Naive thymus-derived CD4-positive, alpha-beta T cell (primary cell): Measurements from ENCODE around the gene GPR37. TPM values are rescaled to one million over a fixed set of nuclear protein-coding genes. Genes with fewer than 3 reads are reported as not detected.

Experiments
- ATAC-seq: fragments of 150-1000 bp; cut with Tn5 transposase; 2 replicates; pipeline ENCODE4 v1.10.0; 2021; ENCODE audit warnings: mild to moderate bottlenecking, moderate library complexity
- CTCF ChIA-PET: fragments of 350-600 bp; sonication (Branson Sonifier 250); formaldehyde crosslinking; loops from one replicate; lab custom pipeline; 2021; ENCODE audit warnings: antibody characterized with exemption; lab: Charles Lee
- POLR2A ChIA-PET: fragments of 350-600 bp; sonication (Branson Sonifier 250); formaldehyde crosslinking; loops from one replicate; lab custom pipeline; 2021; ENCODE audit warnings: antibody characterized with exemption, inconsistent platforms; lab: Charles Lee
- DNase-seq, 9 donors: peaks; one replicate each; pipeline versions ENCODE4 v3.0.0 to v3.0.0-alpha.2; 2020 to 2022; ENCODE audit warnings: mixed read lengths in 1 of 9
- H3K27ac ChIP-seq: one replicate; pipeline ENCODE4 v1.7.0; 2013; ENCODE audit warnings: mild to moderate bottlenecking, low read depth, low read length, moderate library complexity
- H3K27me3 ChIP-seq, 2 donors: one replicate each; pipeline ENCODE4 v1.7.0; 2013; ENCODE audit warnings: low read length in 2 of 2, mild to moderate bottlenecking in 2 of 2, moderate library complexity in 2 of 2; ENCODE audit not compliant: control insufficient read depth in 2 of 2, insufficient read depth in 2 of 2
- H3K36me3 ChIP-seq, 3 experiments: 1 replicate in 2 of 3; 2 replicates in 1 of 3; pipeline ENCODE4 v1.7.0; 2013; ENCODE audit warnings: low read length in 3 of 3, mild to moderate bottlenecking in 3 of 3, moderate library complexity in 1 of 3; ENCODE audit not compliant: insufficient read depth in 3 of 3, control insufficient read depth in 2 of 3
- H3K4me1 ChIP-seq, 2 donors: one replicate each; pipeline ENCODE4 v1.7.0; 2013; ENCODE audit warnings: low read length in 2 of 2, mild to moderate bottlenecking in 2 of 2, moderate library complexity in 1 of 2; ENCODE audit not compliant: control insufficient read depth in 2 of 2, insufficient read depth in 2 of 2
- H3K4me3 ChIP-seq: 2 replicates; pipeline ENCODE4 v1.7.0; 2013; ENCODE audit warnings: mild to moderate bottlenecking, low read length
- H3K9me3 ChIP-seq, 3 experiments: 1 replicate in 2 of 3; 2 replicates in 1 of 3; pipeline ENCODE4 v1.7.0; 2013; ENCODE audit warnings: low read length in 3 of 3; ENCODE audit not compliant: control insufficient read depth in 2 of 3
- H3K27ac Mint-ChIP-seq, 9 donors: one replicate each; pipeline ENCODE4 v1.8.0; 2020 to 2022; ENCODE audit warnings: mixed read lengths in 9 of 9, mild to moderate bottlenecking in 8 of 9, moderate library complexity in 5 of 9, inconsistent platforms in 2 of 9
- H3K27me3 Mint-ChIP-seq, 5 donors: one replicate each; pipeline ENCODE4 v1.8.0; 2021 to 2022; ENCODE audit warnings: mixed read lengths in 5 of 5, mild to moderate bottlenecking in 1 of 5
- H3K36me3 Mint-ChIP-seq, 5 donors: one replicate each; pipeline ENCODE4 v1.8.0; 2020 to 2022; ENCODE audit warnings: mixed read lengths in 5 of 5, mild to moderate bottlenecking in 3 of 5, inconsistent platforms in 1 of 5
- H3K4me1 Mint-ChIP-seq, 7 donors: one replicate each; pipeline ENCODE4 v1.8.0; 2020 to 2022; ENCODE audit warnings: mixed read lengths in 7 of 7, mild to moderate bottlenecking in 3 of 7, inconsistent platforms in 1 of 7
- H3K4me3 Mint-ChIP-seq, 10 donors: one replicate each; pipeline ENCODE4 v1.8.0; 2020 to 2022; ENCODE audit warnings: mild to moderate bottlenecking in 10 of 10, mixed read lengths in 10 of 10, moderate library complexity in 6 of 10, inconsistent platforms in 2 of 10
- H3K9me3 Mint-ChIP-seq, 11 donors: one replicate each; pipeline ENCODE4 v1.8.0; 2020 to 2022; ENCODE audit warnings: mixed read lengths in 11 of 11, mild to moderate bottlenecking in 4 of 11, inconsistent platforms in 1 of 11, moderate library complexity in 1 of 11
- intact Hi-C, 2 donors: fragments of 100-400 bp; cut with micrococcal nuclease; formaldehyde crosslinking; loops; one replicate each; pipeline ENCODE4 v1.15.1; 2023
- polyA plus RNA-seq, 2 donors: library from polyadenylated mRNA; unstranded; fragments of 300-500 nt; fragmentation: Illumina TruSeq; gene quantifications; one replicate each; pipeline ENCODE4 v1.2.3, GENCODE V29; 2021
- total RNA-seq, 6 experiments: library from RNA in 5 of 6; stranded (reverse) in 5 of 6; gene quantifications; 1 replicate in 5 of 6; 2 replicates in 1 of 6; pipeline ENCODE4 v1.2.3 and lab custom pipeline; 2021 to 2026

The GPR37 gene
- total and polyA plus RNA-seq, 7 experiments from 2014 or later = not detected

DNA sequence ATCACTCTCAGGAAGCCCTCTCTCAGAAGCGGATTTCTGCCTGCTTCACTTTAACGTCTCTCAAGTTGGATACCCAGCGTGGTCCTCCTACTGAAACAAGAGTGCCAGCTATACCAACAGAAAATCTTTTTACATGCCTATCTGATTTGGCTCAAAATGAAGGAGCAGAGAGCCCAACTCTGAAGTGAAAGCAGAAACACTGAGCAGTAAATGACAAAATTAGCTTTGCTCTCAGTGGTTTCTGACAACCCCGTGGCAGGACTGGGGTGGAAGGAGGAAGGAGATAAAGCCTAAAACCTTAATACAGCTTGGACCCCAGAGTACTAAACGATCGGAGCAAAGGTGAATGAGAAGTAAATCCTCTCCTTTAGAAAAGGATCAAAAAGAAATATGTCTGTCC is 25.1 kb upstream of the GPR37 start:
- Mint-ChIP-seq H3K4me1 (no peaks in the 10 kb centered on the region), H3K9me3 (peaks cover 0 to 4% (median 2%) of the 10 kb centered on the region in 11 donors), H3K36me3 (no peaks in the 10 kb centered on the region), H3K27me3 (peaks cover 6 to 42% (median 30%) of the 10 kb centered on the region in 5 donors), H3K4me3 (no peak overlapping the region), H3K27ac (no peak overlapping the region)
- no peak for DNase-seq
- CTCF ChIA-PET = no interaction called here
- no peaks in the 10 kb centered on the region for H3K27me3 ChIP-seq
- no peaks in the 10 kb centered on the region for H3K4me1 ChIP-seq
- no peak overlapping the region for H3K27ac ChIP-seq
- no peaks in the 10 kb centered on the region for H3K36me3 ChIP-seq
- POLR2A ChIA-PET = no interaction called here
- H3K9me3 ChIP-seq = no peaks in the 10 kb centered on the region
- ATAC-seq = no peak
- H3K4me3 ChIP-seq = no peak overlapping the region
- intact Hi-C loops = no loop called here

GRCh38 chr7:124785994-124786393 is 20.4 kb upstream of the GPR37 start:
- H3K9me3 ChIP-seq = no peaks in the 10 kb centered on the region
- intact Hi-C loops = loop anchor here in 1 of 2 donors (5.0 kb wide), 1 partner anchor 684 kb away; no protein-coding TSS in a partner anchor
- no peaks in the 10 kb centered on the region for H3K27me3 ChIP-seq
- Mint-ChIP-seq H3K4me1 (no peaks in the 10 kb centered on the region), H3K36me3 (no peaks in the 10 kb centered on the region), H3K4me3 (no peak overlapping the region), H3K27ac (no peak overlapping the region), H3K27me3 (peaks cover 3 to 29% (median 18%) of the 10 kb centered on the region in 5 donors), H3K9me3 (peaks cover 0 to 3% (median 0%) of the 10 kb centered on the region in 11 donors)
- ATAC-seq (no peak), DNase-seq (no peak)
- no peak overlapping the region for H3K4me3 ChIP-seq
- no peak overlapping the region for H3K27ac ChIP-seq
- ChIA-PET POLR2A (no interaction called here), CTCF (no interaction called here)
- H3K36me3 ChIP-seq = no peaks in the 10 kb centered on the region
- no peaks in the 10 kb centered on the region for H3K4me1 ChIP-seq

- POLR2A ChIA-PET = no interaction called here
- Mint-ChIP-seq H3K4me1 (no peaks in the 10 kb centered on the region), H3K27ac (no peak overlapping the region), H3K27me3 (peaks cover 2 to 25% (median 11%) of the 10 kb centered on the region in 5 donors), H3K36me3 (no peaks in the 10 kb centered on the region), H3K9me3 (peaks cover 0 to 3% (median 0%) of the 10 kb centered on the region in 11 donors), H3K4me3 (no peak overlapping the region)
- no peaks in the 10 kb centered on the region for H3K36me3 ChIP-seq
- no peak overlapping the region for H3K27ac ChIP-seq
- H3K9me3 ChIP-seq = no peaks in the 10 kb centered on the region
- ATAC-seq (no peak), DNase-seq (no peak)
- intact Hi-C loops = loop anchor here in 1 of 2 donors (5.0 kb wide), 1 partner anchor 683 kb away; no protein-coding TSS in a partner anchor
- H3K27me3 ChIP-seq = no peaks in the 10 kb centered on the region
- CTCF ChIA-PET = no interaction called here
- H3K4me1 ChIP-seq = no peaks in the 10 kb centered on the region
- H3K4me3 ChIP-seq = no peak overlapping the region
Measured at GRCh38 chr7:124784879-124785818, 19.6 kb upstream of the GPR37 start.

DNA sequence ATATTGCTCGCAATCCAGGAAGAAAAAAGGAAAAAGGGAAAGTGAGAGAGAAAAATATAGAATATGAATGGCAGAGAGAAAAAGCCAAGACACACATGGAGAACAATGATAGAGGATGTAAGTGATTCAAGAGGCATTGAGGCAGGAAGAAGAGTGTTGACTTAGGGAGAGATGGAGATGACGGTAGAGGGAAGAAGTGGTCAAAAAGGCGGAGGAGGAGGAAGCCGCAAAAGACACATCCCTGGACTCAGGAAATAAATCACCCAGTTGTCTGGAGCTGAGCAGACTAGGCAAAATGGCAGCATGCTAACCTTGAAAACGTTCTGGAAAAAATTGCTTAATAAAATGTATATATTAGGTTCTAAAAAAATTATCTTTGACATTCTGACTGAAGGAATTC is 17.7 kb upstream of the GPR37 start:
- ATAC-seq = no peak
- H3K9me3 Mint-ChIP-seq = peaks cover 0 to 3% (median 0%) of the 10 kb centered on the region in 11 donors
- no peak overlapping the region for H3K4me3 Mint-ChIP-seq
- no peak overlapping the region for H3K4me3 ChIP-seq
- H3K27ac ChIP-seq = no peak overlapping the region
- H3K4me1 Mint-ChIP-seq = no peaks in the 10 kb centered on the region
- peaks cover 2 to 27% (median 6%) of the 10 kb centered on the region in 5 donors for H3K27me3 Mint-ChIP-seq
- intact Hi-C loops = no loop called here
- ChIA-PET CTCF (no interaction called here), POLR2A (no interaction called here)
- no peak for DNase-seq
- H3K27me3 ChIP-seq = no peaks in the 10 kb centered on the region
- no peaks in the 10 kb centered on the region for H3K36me3 Mint-ChIP-seq
- no peaks in the 10 kb centered on the region for H3K36me3 ChIP-seq
- H3K4me1 ChIP-seq = no peaks in the 10 kb centered on the region
- H3K27ac Mint-ChIP-seq = no peak overlapping the region
- H3K9me3 ChIP-seq = no peaks in the 10 kb centered on the region

- Mint-ChIP-seq H3K4me3 (no peak overlapping the region), H3K4me1 (no peaks in the 10 kb centered on the region), H3K9me3 (peaks cover 0 to 3% (median 0%) of the 10 kb centered on the region in 11 donors), H3K36me3 (no peaks in the 10 kb centered on the region), H3K27ac (no peak overlapping the region), H3K27me3 (peaks cover 2 to 29% (median 12%) of the 10 kb centered on the region in 5 donors)
- Histone ChIP-seq H3K4me1 (no peaks in the 10 kb centered on the region), H3K4me3 (no peak overlapping the region), H3K27ac (no peak overlapping the region), H3K9me3 (no peaks in the 10 kb centered on the region), H3K36me3 (no peaks in the 10 kb centered on the region), H3K27me3 (no peaks in the 10 kb centered on the region)
- ChIA-PET POLR2A (no interaction called here), CTCF (no interaction called here)
- intact Hi-C loops = no loop called here
- DNase-seq (no peak), ATAC-seq (no peak)
Measured at GRCh38 chr7:124781907-124782734, 16.5 kb upstream of the GPR37 start.

DNA sequence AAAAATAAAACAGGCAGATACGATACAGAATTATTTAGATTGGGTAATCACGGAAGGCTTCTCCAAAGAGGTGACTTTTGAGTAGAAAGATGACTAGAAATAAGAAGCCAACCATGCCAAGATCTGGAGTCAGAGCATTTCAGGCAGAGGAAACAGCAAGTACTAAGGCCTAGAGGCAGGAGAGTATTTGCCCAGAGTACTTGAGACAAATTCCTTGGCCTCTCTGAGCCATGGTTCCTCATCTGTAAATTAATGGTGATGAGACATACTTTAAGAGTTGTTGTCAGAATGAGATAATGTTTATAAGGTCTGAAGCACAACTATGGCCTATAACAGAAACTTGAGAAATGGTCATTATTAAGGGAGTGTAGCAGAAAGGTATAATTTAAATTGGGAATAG is 15.8 kb upstream of the GPR37 start:
- ATAC-seq = no peak
- H3K27ac ChIP-seq = no peak overlapping the region
- Mint-ChIP-seq H3K27ac (no peak overlapping the region), H3K4me3 (no peak overlapping the region), H3K4me1 (no peaks in the 10 kb centered on the region), H3K36me3 (no peaks in the 10 kb centered on the region), H3K27me3 (peaks cover 2 to 24% (median 12%) of the 10 kb centered on the region in 5 donors), H3K9me3 (peaks cover 0 to 3% (median 0%) of the 10 kb centered on the region in 11 donors)
- H3K4me1 ChIP-seq = no peaks in the 10 kb centered on the region
- no peaks in the 10 kb centered on the region for H3K9me3 ChIP-seq
- no peaks in the 10 kb centered on the region for H3K36me3 ChIP-seq
- CTCF ChIA-PET = no interaction called here
- H3K27me3 ChIP-seq = no peaks in the 10 kb centered on the region
- DNase-seq = no peak
- no peak overlapping the region for H3K4me3 ChIP-seq
- intact Hi-C loops = no loop called here
- POLR2A ChIA-PET = no interaction called here
